ENCODE data around the gene E2F4.
A peak's percentile ranks its signal among the peaks of the same experiment; 100 is the strongest.

Gene E2F4

GRCh38 chr16:67200491-67200890, 8.5 kb downstream of the E2F4 start:
- Histone ChIP-seq H3K36me3 (ENCODE audit: insufficient read depth, insufficient read length, low read length) (peaks cover 86% of the 10 kb centered on the region), H3K4me3 (ENCODE audit: insufficient read length, low read depth) (no peak overlapping the region), H3K9ac (ENCODE audit: insufficient read length, low read depth) (no peak overlapping the region), H3K27me3 (ENCODE audit: insufficient read depth, insufficient read length) (no peaks in the 10 kb centered on the region), H3K4me1 (ENCODE audit: insufficient read depth, insufficient read length) (no peaks in the 10 kb centered on the region), H3K9me3 (ENCODE audit: insufficient read depth, low read length) (no peaks in the 10 kb centered on the region)
- TF ChIP-seq ZNF274 (IDR thresholded peaks at IDR 0.05; ENCODE audit: low read depth, low read length) (no peak), YY1 (IDR thresholded peaks at IDR 0.05; ENCODE audit: insufficient read depth, insufficient read length) (no peak), SUZ12 (IDR thresholded peaks at IDR 0.05; ENCODE audit: extremely low read depth, insufficient read depth, insufficient read length) (no peak)
- DNase-seq (ENCODE audit: low read depth, low spot score): no peak

GRCh38 chr16:67201411-67202345, 9.7 kb downstream of the E2F4 start:
- Histone ChIP-seq H3K4me1 (ENCODE audit: insufficient read depth, insufficient read length) (peaks cover 5% of the 10 kb centered on the region), H3K36me3 (ENCODE audit: insufficient read depth, insufficient read length, low read length) (peaks cover 81% of the 10 kb centered on the region), H3K27me3 (ENCODE audit: insufficient read depth, insufficient read length) (no peaks in the 10 kb centered on the region), H3K9me3 (ENCODE audit: insufficient read depth, low read length) (no peaks in the 10 kb centered on the region), H3K9ac (ENCODE audit: insufficient read length, low read depth) (no peak overlapping the region), H3K4me3 (ENCODE audit: insufficient read length, low read depth) (no peak overlapping the region)
- TF ChIP-seq ZNF274 (IDR thresholded peaks at IDR 0.05; ENCODE audit: low read depth, low read length) (no peak), YY1 (IDR thresholded peaks at IDR 0.05; ENCODE audit: insufficient read depth, insufficient read length) (no peak), SUZ12 (IDR thresholded peaks at IDR 0.05; ENCODE audit: extremely low read depth, insufficient read depth, insufficient read length) (no peak)
- DNase-seq (ENCODE audit: low read depth, low spot score): no peak

- H3K36me3 ChIP-seq (ENCODE audit: insufficient read depth, insufficient read length, low read length): peaks cover 73% of the 10 kb centered on the region
Observed at GRCh38 chr16:67202426-67202825, 10.5 kb downstream of the E2F4 start.

GRCh38 chr16:67202956-67203493, 11.1 kb downstream of the E2F4 start:
- TF ChIP-seq YY1 (IDR thresholded peaks at IDR 0.05; ENCODE audit: insufficient read depth, insufficient read length) (no peak), ZNF274 (IDR thresholded peaks at IDR 0.05; ENCODE audit: low read depth, low read length) (no peak), SUZ12 (IDR thresholded peaks at IDR 0.05; ENCODE audit: extremely low read depth, insufficient read depth, insufficient read length) (no peak)
- no peaks in the 10 kb centered on the region for H3K9me3 ChIP-seq (ENCODE audit: insufficient read depth, low read length)
- no peak overlapping the region for H3K9ac ChIP-seq (ENCODE audit: insufficient read length, low read depth)
- no peak for DNase-seq (ENCODE audit: low read depth, low spot score)
- no peaks in the 10 kb centered on the region for H3K27me3 ChIP-seq (ENCODE audit: insufficient read depth, insufficient read length)
- H3K4me3 ChIP-seq (ENCODE audit: insufficient read length, low read depth): no peak overlapping the region
- peaks cover 67% of the 10 kb centered on the region for H3K36me3 ChIP-seq (ENCODE audit: insufficient read depth, insufficient read length, low read length)
- H3K4me1 ChIP-seq (ENCODE audit: insufficient read depth, insufficient read length): peaks cover 16% of the 10 kb centered on the region

More at GRCh38 chr16:67202426-67202825, 10.5 kb downstream of the E2F4 start:
- TF ChIP-seq YY1 (IDR thresholded peaks at IDR 0.05; ENCODE audit: insufficient read depth, insufficient read length): no peak
- no peak for TF ChIP-seq SUZ12 (IDR thresholded peaks at IDR 0.05; ENCODE audit: extremely low read depth, insufficient read depth, insufficient read length)
- no peak for TF ChIP-seq ZNF274 (IDR thresholded peaks at IDR 0.05; ENCODE audit: low read depth, low read length)
- no peaks in the 10 kb centered on the region for H3K27me3 ChIP-seq (ENCODE audit: insufficient read depth, insufficient read length)
- DNase-seq (ENCODE audit: low read depth, low spot score): no peak
- peaks cover 11% of the 10 kb centered on the region for H3K4me1 ChIP-seq (ENCODE audit: insufficient read depth, insufficient read length)
- H3K4me3 ChIP-seq (ENCODE audit: insufficient read length, low read depth): no peak overlapping the region
- no peaks in the 10 kb centered on the region for H3K9me3 ChIP-seq (ENCODE audit: insufficient read depth, low read length)
- no peak overlapping the region for H3K9ac ChIP-seq (ENCODE audit: insufficient read length, low read depth)

- TF ChIP-seq SUZ12 (IDR thresholded peaks at IDR 0.05; ENCODE audit: extremely low read depth, insufficient read depth, insufficient read length): no peak
- TF ChIP-seq YY1 (IDR thresholded peaks at IDR 0.05; ENCODE audit: insufficient read depth, insufficient read length): no peak
Observed at GRCh38 chr16:67204076-67204475, 12.1 kb downstream of the E2F4 start.

GRCh38 chr16:67206129-67206837, 14.3 kb downstream of the E2F4 start:
- peak overlapping the region; percentile 21 for H3K9ac ChIP-seq (ENCODE audit: insufficient read length, low read depth)
- TF ChIP-seq YY1 (IDR thresholded peaks at IDR 0.05; ENCODE audit: insufficient read depth, insufficient read length): no peak
- no peak for TF ChIP-seq SUZ12 (IDR thresholded peaks at IDR 0.05; ENCODE audit: extremely low read depth, insufficient read depth, insufficient read length)
- TF ChIP-seq ZNF274 (IDR thresholded peaks at IDR 0.05; ENCODE audit: low read depth, low read length): no peak
- peaks cover 40% of the 10 kb centered on the region for H3K36me3 ChIP-seq (ENCODE audit: insufficient read depth, insufficient read length, low read length)
- no peak for DNase-seq (ENCODE audit: low read depth, low spot score)
- H3K9me3 ChIP-seq (ENCODE audit: insufficient read depth, low read length): no peaks in the 10 kb centered on the region
- H3K4me1 ChIP-seq (ENCODE audit: insufficient read depth, insufficient read length): peaks cover 25% of the 10 kb centered on the region
- no peak overlapping the region for H3K4me3 ChIP-seq (ENCODE audit: insufficient read length, low read depth)
- H3K27me3 ChIP-seq (ENCODE audit: insufficient read depth, insufficient read length): no peaks in the 10 kb centered on the region

More at GRCh38 chr16:67204076-67204475, 12.1 kb downstream of the E2F4 start:
- DNase-seq (ENCODE audit: low read depth, low spot score): no peak
- no peak overlapping the region for H3K4me3 ChIP-seq (ENCODE audit: insufficient read length, low read depth)
- peaks cover 58% of the 10 kb centered on the region for H3K36me3 ChIP-seq (ENCODE audit: insufficient read depth, insufficient read length, low read length)
- no peak overlapping the region for H3K9ac ChIP-seq (ENCODE audit: insufficient read length, low read depth)
- no peaks in the 10 kb centered on the region for H3K9me3 ChIP-seq (ENCODE audit: insufficient read depth, low read length)
- H3K27me3 ChIP-seq (ENCODE audit: insufficient read depth, insufficient read length): no peaks in the 10 kb centered on the region
- H3K4me1 ChIP-seq (ENCODE audit: insufficient read depth, insufficient read length): peaks cover 20% of the 10 kb centered on the region

- Histone ChIP-seq H3K4me3 (ENCODE audit: insufficient read length, low read depth) (no peak overlapping the region), H3K9ac (ENCODE audit: insufficient read length, low read depth) (no peak overlapping the region), H3K27me3 (ENCODE audit: insufficient read depth, insufficient read length) (no peaks in the 10 kb centered on the region), H3K9me3 (ENCODE audit: insufficient read depth, low read length) (no peaks in the 10 kb centered on the region), H3K4me1 (ENCODE audit: insufficient read depth, insufficient read length) (peaks cover 25% of the 10 kb centered on the region), H3K36me3 (ENCODE audit: insufficient read depth, insufficient read length, low read length) (peaks cover 35% of the 10 kb centered on the region)
- DNase-seq (ENCODE audit: low read depth, low spot score): no peak
- TF ChIP-seq YY1 (IDR thresholded peaks at IDR 0.05; ENCODE audit: insufficient read depth, insufficient read length) (no peak), SUZ12 (IDR thresholded peaks at IDR 0.05; ENCODE audit: extremely low read depth, insufficient read depth, insufficient read length) (no peak), ZNF274 (IDR thresholded peaks at IDR 0.05; ENCODE audit: low read depth, low read length) (no peak)
Observed at GRCh38 chr16:67206838-67207248, 14.9 kb downstream of the E2F4 start.

Data from NT2/D1 (cell line).